Uterus (tissue), 2 donors: ENCODE data around the gene NELL1.

ENCODE experiments used
- POLR2A ChIP-seq, 2 donors: fragments of 450-650 bp; IDR thresholded peaks; one replicate each; pipeline ENCODE4 v1.6.1; 2016; ENCODE audit warnings: antibody characterized with exemption in 2 of 2, mild to moderate bottlenecking in 1 of 2, moderate library complexity in 1 of 2
- TF ChIP-seq, protein P1 (sequence below), 4 experiments: fragments of 200-600 bp in 2 of 4; fragments of 450-650 bp in 2 of 4; sonication (generic) in 2 of 4; IDR thresholded peaks; one replicate each; pipeline ENCODE4 v1.5.1; 2016 to 2019; ENCODE audit warnings: antibody characterized with exemption in 4 of 4, mild to moderate bottlenecking in 2 of 4, moderate library complexity in 1 of 4

GRCh38 chr11:21133722-21134121 lies 464.3 kb downstream of the NELL1 start:
- TF ChIP-seq, protein P1, sequence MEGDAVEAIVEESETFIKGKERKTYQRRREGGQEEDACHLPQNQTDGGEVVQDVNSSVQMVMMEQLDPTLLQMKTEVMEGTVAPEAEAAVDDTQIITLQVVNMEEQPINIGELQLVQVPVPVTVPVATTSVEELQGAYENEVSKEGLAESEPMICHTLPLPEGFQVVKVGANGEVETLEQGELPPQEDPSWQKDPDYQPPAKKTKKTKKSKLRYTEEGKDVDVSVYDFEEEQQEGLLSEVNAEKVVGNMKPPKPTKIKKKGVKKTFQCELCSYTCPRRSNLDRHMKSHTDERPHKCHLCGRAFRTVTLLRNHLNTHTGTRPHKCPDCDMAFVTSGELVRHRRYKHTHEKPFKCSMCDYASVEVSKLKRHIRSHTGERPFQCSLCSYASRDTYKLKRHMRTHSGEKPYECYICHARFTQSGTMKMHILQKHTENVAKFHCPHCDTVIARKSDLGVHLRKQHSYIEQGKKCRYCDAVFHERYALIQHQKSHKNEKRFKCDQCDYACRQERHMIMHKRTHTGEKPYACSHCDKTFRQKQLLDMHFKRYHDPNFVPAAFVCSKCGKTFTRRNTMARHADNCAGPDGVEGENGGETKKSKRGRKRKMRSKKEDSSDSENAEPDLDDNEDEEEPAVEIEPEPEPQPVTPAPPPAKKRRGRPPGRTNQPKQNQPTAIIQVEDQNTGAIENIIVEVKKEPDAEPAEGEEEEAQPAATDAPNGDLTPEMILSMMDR (IDR thresholded peaks at IDR 0.05) = no peak
- no peak for TF ChIP-seq POLR2A (IDR thresholded peaks at IDR 0.05)
